PFSK-1 (cell line): Measurements from ENCODE around the gene PHC2.

Experiments
- FOXP2 ChIP-seq: optimal IDR thresholded peaks from 2 replicates; pipeline ENCODE3; 2011; ENCODE audit warnings: borderline replicate concordance, control low read depth, inconsistent platforms; ENCODE audit not compliant: insufficient read depth; ENCODE audit errors: extremely low read length, extremely low read depth
- POLR2AphosphoS5 ChIP-seq: IDR thresholded peaks from 2 replicates; pipeline ENCODE4 v1.6.1; 2012; ENCODE audit warnings: low read depth, mild to moderate bottlenecking, control low read depth, low read length, moderate library complexity
- REST ChIP-seq, 2 experiments: IDR thresholded peaks; 2 replicates each; pipeline versions ENCODE4 v1.6.1 to v1.8.0; 2011 to 2012; ENCODE audit warnings: low read depth in 2 of 2, low read length in 2 of 2, control low read depth in 1 of 2, inconsistent platforms in 1 of 2, mild to moderate bottlenecking in 1 of 2, moderate library complexity in 1 of 2; ENCODE audit not compliant: insufficient read depth in 1 of 2
- SIN3A ChIP-seq: IDR thresholded peaks from 2 replicates; pipeline ENCODE4 v1.6.1; 2012; ENCODE audit warnings: mild to moderate bottlenecking, low read length, moderate library complexity, borderline replicate concordance; ENCODE audit not compliant: insufficient read depth
- TAF1 ChIP-seq: IDR thresholded peaks from 2 replicates; pipeline ENCODE4 v1.6.1; 2012; ENCODE audit warnings: low read length, control low read depth, borderline replicate concordance; ENCODE audit not compliant: insufficient read depth

The PHC2 gene

GRCh38 chr1:33331444-33332356 lies 99.2 kb downstream of the PHC2 start:
- TF ChIP-seq SIN3A (no peak), REST (IDR thresholded peaks at IDR 0.05; ENCODE audit: insufficient read depth in 1 of 2, low read depth in 2 of 2, low read length in 2 of 2) (no peak), FOXP2 (no peak), TAF1 (no peak), POLR2AphosphoS5 (no peak)

GRCh38 chr1:33330906-33331305 lies 100.0 kb downstream of the PHC2 start:
- TF ChIP-seq FOXP2 (no peak), REST (IDR thresholded peaks at IDR 0.05; ENCODE audit: insufficient read depth in 1 of 2, low read depth in 2 of 2, low read length in 2 of 2) (no peak), POLR2AphosphoS5 (no peak), TAF1 (no peak), SIN3A (no peak)

- TF ChIP-seq TAF1 (no peak), SIN3A (no peak), REST (IDR thresholded peaks at IDR 0.05; ENCODE audit: insufficient read depth in 1 of 2, low read depth in 2 of 2, low read length in 2 of 2) (no peak), POLR2AphosphoS5 (no peak), FOXP2 (no peak)
Measured at GRCh38 chr1:33330361-33330890, 100.5 kb downstream of the PHC2 start.

GRCh38 chr1:33329600-33330305 lies 101.1 kb downstream of the PHC2 start:
- TF ChIP-seq POLR2AphosphoS5 (no peak), REST (IDR thresholded peaks at IDR 0.05; ENCODE audit: insufficient read depth in 1 of 2, low read depth in 2 of 2, low read length in 2 of 2) (no peak), SIN3A (no peak), FOXP2 (no peak), TAF1 (no peak)
